Neural cell (in vitro differentiated cells): Measurements from ENCODE around the gene MTFP1. TPM values are rescaled to one million over a fixed set of nuclear protein-coding genes. Genes with fewer than 3 reads are reported as not detected.

Experiments used
- H2AFZ ChIP-seq: fragments of 200-600, 300-800 bp; sonication (generic), shearing (Covaris generic); 2 replicates; pipeline ENCODE4 v1.6.0; 2014; ENCODE audit warnings: low read depth, mild to moderate bottlenecking, antibody characterized with exemption, low read length, moderate library complexity
- H3F3A ChIP-seq: fragments of 200-600 bp; shearing (Covaris generic); 2 replicates; pipeline ENCODE4 v1.6.1; 2016; ENCODE audit warnings: mild to moderate bottlenecking, moderate library complexity, mixed read lengths, antibody characterized with exemption, low read length; ENCODE audit not compliant: insufficient read depth, poor library complexity, severe bottlenecking
- H3K27ac ChIP-seq: fragments of 200-600, 300-800 bp; sonication (generic), shearing (Covaris generic); 2 replicates; pipeline ENCODE4 v1.5.1; 2014; ENCODE audit warnings: mild to moderate bottlenecking, low read length, moderate library complexity
- H3K27me3 ChIP-seq: fragments of 300-800, 200-600 bp; sonication (generic), shearing (Covaris generic); 2 replicates; pipeline ENCODE4 v1.6.0; 2014; ENCODE audit warnings: mild to moderate bottlenecking, low read depth, low read length, moderate library complexity; ENCODE audit not compliant: insufficient read depth
- H3K36me3 ChIP-seq: fragments of 300-800, 200-600 bp; sonication (generic), shearing (Covaris generic); 2 replicates; pipeline ENCODE4 v1.5.1; 2014; ENCODE audit warnings: mild to moderate bottlenecking, antibody characterized with exemption, low read length, moderate library complexity; ENCODE audit not compliant: insufficient read depth
- H3K4me2 ChIP-seq: fragments of 300-800, 200-600 bp; sonication (generic), shearing (Covaris generic); 2 replicates; pipeline ENCODE4 v1.6.0; 2014; ENCODE audit warnings: mild to moderate bottlenecking, low read length
- H3K4me3 ChIP-seq: fragments of 300-800, 200-600 bp; sonication (generic), shearing (Covaris generic); 2 replicates; pipeline ENCODE4 v1.5.1; 2014; ENCODE audit warnings: mild to moderate bottlenecking, low read length, moderate library complexity
- H3K79me2 ChIP-seq: fragments of 200-600 bp; shearing (Covaris generic); replicated peaks from 2 replicates; pipeline ENCODE4 v1.6.0; 2014; ENCODE audit warnings: mild to moderate bottlenecking, low read length, moderate library complexity; ENCODE audit not compliant: insufficient read depth
- H3K9ac ChIP-seq: fragments of 300-800, 200-600 bp; sonication (generic), shearing (Covaris generic); 2 replicates; pipeline ENCODE4 v1.6.1; 2016; ENCODE audit warnings: mild to moderate bottlenecking, low read length, mixed read lengths
- H3K9me2 ChIP-seq: fragments of 200-600 bp; shearing (Covaris generic); 2 replicates; pipeline ENCODE4 v1.6.1; 2016; ENCODE audit warnings: mild to moderate bottlenecking, low read length, mixed read lengths; ENCODE audit not compliant: insufficient read depth
- H3K9me3 ChIP-seq: fragments of 200-600, 300-800 bp; sonication (generic), shearing (Covaris generic); 2 replicates; pipeline ENCODE4 v1.6.1; 2016; ENCODE audit warnings: mild to moderate bottlenecking, mixed run types, low read length, moderate library complexity, mixed read lengths
- H4K20me1 ChIP-seq: fragments of 200-600 bp; shearing (Covaris generic); 2 replicates; pipeline ENCODE4 v1.6.1; 2016; ENCODE audit warnings: mild to moderate bottlenecking, mixed run types; ENCODE audit not compliant: insufficient read depth
- EP300 ChIP-seq: fragments of 450-650 bp; conservative IDR thresholded peaks from 2 replicates; pipeline ENCODE4 v1.6.1; 2014; ENCODE audit warnings: antibody characterized with exemption, mild to moderate bottlenecking, moderate library complexity; ENCODE audit not compliant: poor library complexity, severe bottlenecking
- EZH2 ChIP-seq: fragments of 200-600, 300-800 bp; shearing (Covaris generic), sonication (generic); IDR thresholded peaks from 2 replicates; pipeline ENCODE4 v1.6.1; 2014; ENCODE audit warnings: antibody characterized with exemption, low read length, borderline replicate concordance, mild to moderate bottlenecking; ENCODE audit not compliant: insufficient read depth, poor library complexity, severe bottlenecking
- MXI1 ChIP-seq: fragments of 450-650 bp; conservative IDR thresholded peaks from 2 replicates; pipeline ENCODE4 v1.6.1; 2014; ENCODE audit warnings: antibody characterized with exemption, mild to moderate bottlenecking; ENCODE audit not compliant: poor library complexity, severe bottlenecking
- POLR2AphosphoS5 ChIP-seq: IDR thresholded peaks from 2 replicates; pipeline ENCODE4 v1.6.1; 2012
- RAD21 ChIP-seq: fragments of 450-650 bp; conservative IDR thresholded peaks from 2 replicates; pipeline ENCODE4 v1.6.1; 2014; ENCODE audit warnings: antibody characterized with exemption, mild to moderate bottlenecking, moderate library complexity
- REST ChIP-seq: IDR thresholded peaks from 2 replicates; pipeline ENCODE4 v1.6.1; 2012; ENCODE audit warnings: borderline replicate concordance
- SMC3 ChIP-seq: fragments of 450-650 bp; conservative IDR thresholded peaks from 2 replicates; pipeline ENCODE4 v1.6.1; 2014; ENCODE audit warnings: antibody characterized with exemption, mild to moderate bottlenecking, moderate library complexity; ENCODE audit not compliant: poor library complexity
- TAF1 ChIP-seq: IDR thresholded peaks from 2 replicates; pipeline ENCODE4 v1.6.1; 2012; ENCODE audit warnings: low read depth
- polyA plus RNA-seq: library from polyadenylated mRNA; depleted of rRNA; stranded (reverse); fragments of >200 nt; gene quantifications from 2 replicates; pipeline ENCODE4 v1.2.3, GENCODE V29; 2014
- TF ChIP-seq, protein P1 (sequence below): fragments of 450-650 bp; IDR thresholded peaks from 2 replicates; pipeline ENCODE4 v1.5.1; 2014; ENCODE audit warnings: antibody characterized with exemption, mild to moderate bottlenecking, moderate library complexity; ENCODE audit not compliant: poor library complexity, severe bottlenecking

Gene MTFP1
- polyA plus RNA-seq, 1 donor from 2014 or later, result 8.1 TPM

GRCh38 chr22:30413745-30414524 lies 11.6 kb upstream of the MTFP1 start:
- Histone ChIP-seq H3K4me3 (no peak overlapping the region), H3K27me3 (no peaks in the 10 kb centered on the region), H3F3A (no peaks in the 10 kb centered on the region), H2AFZ (no peak overlapping the region), H3K9me2 (no peaks in the 10 kb centered on the region), H3K36me3 (no peaks in the 10 kb centered on the region), H3K79me2 (no peaks in the 10 kb centered on the region), H4K20me1 (no peaks in the 10 kb centered on the region), H3K27ac (no peak overlapping the region), H3K4me2 (no peak overlapping the region), H3K9ac (no peak overlapping the region), H3K9me3 (no peaks in the 10 kb centered on the region)
- TF ChIP-seq, protein P1, sequence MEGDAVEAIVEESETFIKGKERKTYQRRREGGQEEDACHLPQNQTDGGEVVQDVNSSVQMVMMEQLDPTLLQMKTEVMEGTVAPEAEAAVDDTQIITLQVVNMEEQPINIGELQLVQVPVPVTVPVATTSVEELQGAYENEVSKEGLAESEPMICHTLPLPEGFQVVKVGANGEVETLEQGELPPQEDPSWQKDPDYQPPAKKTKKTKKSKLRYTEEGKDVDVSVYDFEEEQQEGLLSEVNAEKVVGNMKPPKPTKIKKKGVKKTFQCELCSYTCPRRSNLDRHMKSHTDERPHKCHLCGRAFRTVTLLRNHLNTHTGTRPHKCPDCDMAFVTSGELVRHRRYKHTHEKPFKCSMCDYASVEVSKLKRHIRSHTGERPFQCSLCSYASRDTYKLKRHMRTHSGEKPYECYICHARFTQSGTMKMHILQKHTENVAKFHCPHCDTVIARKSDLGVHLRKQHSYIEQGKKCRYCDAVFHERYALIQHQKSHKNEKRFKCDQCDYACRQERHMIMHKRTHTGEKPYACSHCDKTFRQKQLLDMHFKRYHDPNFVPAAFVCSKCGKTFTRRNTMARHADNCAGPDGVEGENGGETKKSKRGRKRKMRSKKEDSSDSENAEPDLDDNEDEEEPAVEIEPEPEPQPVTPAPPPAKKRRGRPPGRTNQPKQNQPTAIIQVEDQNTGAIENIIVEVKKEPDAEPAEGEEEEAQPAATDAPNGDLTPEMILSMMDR, result no peak
- TF ChIP-seq RAD21 (no peak), REST (no peak), EZH2 (no peak)

GRCh38 chr22:30414525-30415047 lies 11.0 kb upstream of the MTFP1 start:
- Histone ChIP-seq H3K27ac (no peak overlapping the region), H2AFZ (no peak overlapping the region)

More at GRCh38 chr22:30414525-30415047, 11.0 kb upstream of the MTFP1 start:
- H3K4me3 ChIP-seq, result no peak overlapping the region
- H4K20me1 ChIP-seq, result no peaks in the 10 kb centered on the region
- TF ChIP-seq EZH2, result no peak
- no peak for TF ChIP-seq MXI1
- TF ChIP-seq POLR2AphosphoS5, result no peak
- TF ChIP-seq REST, result no peak
- TF ChIP-seq, protein P1, result no peak
- TF ChIP-seq EP300, result no peak
- no peak for TF ChIP-seq SMC3
- TF ChIP-seq RAD21, result no peak
- no peak for TF ChIP-seq TAF1
- H3K4me2 ChIP-seq, result no peak overlapping the region
- no peaks in the 10 kb centered on the region for H3K27me3 ChIP-seq
- no peaks in the 10 kb centered on the region for H3K9me2 ChIP-seq
- no peaks in the 10 kb centered on the region for H3K9me3 ChIP-seq
- H3K36me3 ChIP-seq, result no peaks in the 10 kb centered on the region
- H3F3A ChIP-seq, result no peaks in the 10 kb centered on the region
- H3K79me2 ChIP-seq, result no peaks in the 10 kb centered on the region
- H3K9ac ChIP-seq, result no peak overlapping the region
